Mesendoderm (in vitro differentiated cells): ENCODE results near the gene TNFSF8.

Source experiments
- DNase-seq: peaks from one replicate; pipeline ENCODE4 v3.0.0; 2013
- H2AK5ac ChIP-seq: 2 replicates; pipeline ENCODE4 v1.6.1; 2013; ENCODE audit warnings: low read length, inconsistent platforms
- H2BK120ac ChIP-seq: 2 replicates; pipeline ENCODE4 v1.6.1; 2013; ENCODE audit warnings: low read depth, mild to moderate bottlenecking, low read length, moderate library complexity, mixed read lengths
- H2BK15ac ChIP-seq: replicated peaks from 2 replicates; pipeline ENCODE4 v1.6.1; 2013; ENCODE audit warnings: low read depth, mild to moderate bottlenecking, moderate library complexity
- H2BK5ac ChIP-seq: 2 replicates; pipeline ENCODE4 v1.6.1; 2013; ENCODE audit warnings: low read length, inconsistent platforms
- H3K18ac ChIP-seq: 2 replicates; pipeline ENCODE4 v1.6.1; 2013; ENCODE audit warnings: mild to moderate bottlenecking, low read length, mixed read lengths
- H3K23ac ChIP-seq: one replicate; pipeline ENCODE4 v1.6.1; 2013; ENCODE audit warnings: low read length
- H3K27ac ChIP-seq: 2 replicates; pipeline ENCODE4 v1.5.1; 2013; ENCODE audit warnings: low read depth, mild to moderate bottlenecking, inconsistent platforms, low read length, moderate library complexity
- H3K27me3 ChIP-seq: 2 replicates; pipeline ENCODE4 v1.6.1; 2013; ENCODE audit warnings: low read length, control low read depth, mild to moderate bottlenecking, inconsistent platforms; ENCODE audit not compliant: insufficient read depth, poor library complexity
- H3K36me3 ChIP-seq: 2 replicates; pipeline ENCODE4 v1.6.1; 2013; ENCODE audit warnings: low read length, inconsistent platforms; ENCODE audit not compliant: control insufficient read depth, insufficient read depth
- H3K4ac ChIP-seq: one replicate; pipeline ENCODE4 v1.6.1; 2013; ENCODE audit warnings: low read depth, mild to moderate bottlenecking, low read length, moderate library complexity
- H3K4me1 ChIP-seq: 2 replicates; pipeline ENCODE4 v1.6.1; 2013; ENCODE audit warnings: low read depth, low read length, inconsistent platforms; ENCODE audit not compliant: control insufficient read depth
- H3K4me2 ChIP-seq: 2 replicates; pipeline ENCODE4 v1.6.1; 2013; ENCODE audit warnings: low read length
- H3K4me3 ChIP-seq: 2 replicates; pipeline ENCODE4 v1.5.1; 2013; ENCODE audit warnings: mild to moderate bottlenecking, low read length
- H3K56ac ChIP-seq: one replicate; pipeline ENCODE4 v1.6.1; 2013; ENCODE audit warnings: low read length
- H3K79me1 ChIP-seq: 2 replicates; pipeline ENCODE4 v1.6.1; 2013; ENCODE audit warnings: low read length, inconsistent platforms
- H3K79me2 ChIP-seq: 2 replicates; pipeline ENCODE4 v1.6.1; 2013; ENCODE audit warnings: mild to moderate bottlenecking, low read length; ENCODE audit not compliant: control insufficient read depth, insufficient read depth
- H3K9ac ChIP-seq: 2 replicates; pipeline ENCODE4 v1.6.1; 2013; ENCODE audit warnings: low read length, inconsistent platforms
- H4K5ac ChIP-seq: one replicate; pipeline ENCODE4 v1.6.1; 2013; ENCODE audit warnings: low read length
- H4K8ac ChIP-seq: one replicate; pipeline ENCODE4 v1.6.1; 2013; ENCODE audit warnings: low read depth, mild to moderate bottlenecking, control low read depth, low read length, moderate library complexity
- WGBS: extraction: QIAGEN DNeasy Blood & Tissue Kit; methylation state at CpG from one replicate; pipeline ENCODE4 v1.1.7; 2013; ENCODE audit warnings: low lambda C conversion rate, missing lambda C conversion rate; ENCODE audit not compliant: insufficient coverage; ENCODE audit errors: extremely low coverage; 5-methylcytosine and 5-hydroxymethylcytosine counted together

Gene TNFSF8

GRCh38 chr9:114856215-114856941 lies 74.0 kb downstream of the TNFSF8 start:
- H3K79me1 ChIP-seq: no peaks in the 10 kb centered on the region
- no peak overlapping the region for H3K9ac ChIP-seq
- H2BK5ac ChIP-seq: no peak overlapping the region
- H3K56ac ChIP-seq: no peak overlapping the region
- H4K5ac ChIP-seq: no peak overlapping the region
- peaks cover 2% of the 10 kb centered on the region for H3K4me1 ChIP-seq
- no peak overlapping the region for H3K4me3 ChIP-seq
- no peak overlapping the region for H4K8ac ChIP-seq
- H2AK5ac ChIP-seq: no peak overlapping the region
- H3K27ac ChIP-seq: no peak overlapping the region
- H3K4me2 ChIP-seq: no peak overlapping the region
- H3K79me2 ChIP-seq: no peaks in the 10 kb centered on the region
- no peak overlapping the region for H2BK15ac ChIP-seq
- H3K36me3 ChIP-seq: no peaks in the 10 kb centered on the region
- no peak overlapping the region for H3K18ac ChIP-seq
- H3K23ac ChIP-seq: no peak overlapping the region
- no peak overlapping the region for H3K4ac ChIP-seq
- WGBS: no CpG with 5 or more reads among the region's 4 CpGs
- no peaks in the 10 kb centered on the region for H3K27me3 ChIP-seq
- DNase-seq: no peak
- no peak overlapping the region for H2BK120ac ChIP-seq

GRCh38 chr9:114855488-114855887 lies 74.9 kb downstream of the TNFSF8 start:
- Histone ChIP-seq H3K79me1 (no peaks in the 10 kb centered on the region), H3K4me3 (no peak overlapping the region), H4K5ac (no peak overlapping the region), H3K23ac (no peak overlapping the region), H2BK5ac (no peak overlapping the region), H3K4me2 (no peak overlapping the region), H3K9ac (no peak overlapping the region), H3K18ac (no peak overlapping the region), H3K27ac (no peak overlapping the region), H3K27me3 (no peaks in the 10 kb centered on the region), H3K36me3 (no peaks in the 10 kb centered on the region), H2BK15ac (no peak overlapping the region), H3K4me1 (peaks cover 7% of the 10 kb centered on the region), H3K56ac (no peak overlapping the region), H2BK120ac (no peak overlapping the region), H4K8ac (no peak overlapping the region), H2AK5ac (no peak overlapping the region), H3K4ac (no peak overlapping the region), H3K79me2 (no peaks in the 10 kb centered on the region)
- DNase-seq: no peak
- no CpG with 5 or more reads among the region's 2 CpGs for WGBS

- no peaks in the 10 kb centered on the region for H3K79me1 ChIP-seq
- H3K4me1 ChIP-seq: peaks cover 7% of the 10 kb centered on the region
- no peak overlapping the region for H2BK5ac ChIP-seq
- H2AK5ac ChIP-seq: no peak overlapping the region
- H3K23ac ChIP-seq: no peak overlapping the region
- no peak overlapping the region for H3K18ac ChIP-seq
- H4K8ac ChIP-seq: no peak overlapping the region
- H3K27ac ChIP-seq: no peak overlapping the region
- H2BK15ac ChIP-seq: no peak overlapping the region
- no peaks in the 10 kb centered on the region for H3K27me3 ChIP-seq
- H3K36me3 ChIP-seq: no peaks in the 10 kb centered on the region
- no CpG with 5 or more reads among the region's 7 CpGs for WGBS
- no peak overlapping the region for H3K4me3 ChIP-seq
- H3K9ac ChIP-seq: no peak overlapping the region
- H2BK120ac ChIP-seq: no peak overlapping the region
- H3K79me2 ChIP-seq: no peaks in the 10 kb centered on the region
- no peak overlapping the region for H3K4me2 ChIP-seq
- no peak overlapping the region for H4K5ac ChIP-seq
- no peak overlapping the region for H3K56ac ChIP-seq
- H3K4ac ChIP-seq: no peak overlapping the region
- DNase-seq: no peak
These were observed 75.5 kb downstream of the TNFSF8 start for GRCh38 chr9:114854736-114855355.

GRCh38 chr9:114853071-114853855 lies 77.1 kb downstream of the TNFSF8 start:
- H3K18ac ChIP-seq: no peak overlapping the region
- no peak overlapping the region for H3K4ac ChIP-seq
- H2AK5ac ChIP-seq: no peak overlapping the region
- no peak overlapping the region for H3K4me3 ChIP-seq
- no peaks in the 10 kb centered on the region for H3K79me1 ChIP-seq
- H3K9ac ChIP-seq: no peak overlapping the region
- H3K36me3 ChIP-seq: no peaks in the 10 kb centered on the region
- H2BK120ac ChIP-seq: no peak overlapping the region
- peaks cover 7% of the 10 kb centered on the region for H3K4me1 ChIP-seq
- H3K27ac ChIP-seq: no peak overlapping the region
- WGBS: no CpG with 5 or more reads among the region's 3 CpGs
- no peak overlapping the region for H3K56ac ChIP-seq
- no peak overlapping the region for H3K23ac ChIP-seq
- no peak for DNase-seq
- no peak overlapping the region for H4K8ac ChIP-seq
- H3K79me2 ChIP-seq: no peaks in the 10 kb centered on the region
- no peak overlapping the region for H4K5ac ChIP-seq
- no peak overlapping the region for H2BK15ac ChIP-seq
- no peaks in the 10 kb centered on the region for H3K27me3 ChIP-seq
- H3K4me2 ChIP-seq: no peak overlapping the region
- no peak overlapping the region for H2BK5ac ChIP-seq

- no peaks in the 10 kb centered on the region for H3K27me3 ChIP-seq
- H3K79me2 ChIP-seq: no peaks in the 10 kb centered on the region
- no peak overlapping the region for H2BK15ac ChIP-seq
- H3K4me1 ChIP-seq: peaks cover 7% of the 10 kb centered on the region
- no peak overlapping the region for H3K9ac ChIP-seq
- no peak overlapping the region for H2AK5ac ChIP-seq
- no peak overlapping the region for H3K4me2 ChIP-seq
- no peak overlapping the region for H3K4me3 ChIP-seq
- no peak overlapping the region for H3K27ac ChIP-seq
- no peaks in the 10 kb centered on the region for H3K79me1 ChIP-seq
- H2BK5ac ChIP-seq: no peak overlapping the region
- H4K8ac ChIP-seq: no peak overlapping the region
- H3K56ac ChIP-seq: no peak overlapping the region
- H3K4ac ChIP-seq: no peak overlapping the region
- DNase-seq: no peak
- no peak overlapping the region for H2BK120ac ChIP-seq
- no CpG with 5 or more reads among the region's 4 CpGs for WGBS
- no peak overlapping the region for H4K5ac ChIP-seq
- no peaks in the 10 kb centered on the region for H3K36me3 ChIP-seq
- H3K18ac ChIP-seq: no peak overlapping the region
- no peak overlapping the region for H3K23ac ChIP-seq
These were observed 78.3 kb downstream of the TNFSF8 start for GRCh38 chr9:114852050-114852594.
